Stimulated activated CD8-positive, alpha-beta memory T cell treated with anti-CD3 and anti-CD28 coated beads, Interleukin-15, amount 100 ng/mL, for 1 hour (primary cell): ENCODE data around the gene PLA2G4F.

ENCODE experiments used
- DNase-seq: peaks from one replicate; pipeline ENCODE4 v3.0.0-alpha.2; 2020; ENCODE audit warnings: low read depth

Gene PLA2G4F

DNA sequence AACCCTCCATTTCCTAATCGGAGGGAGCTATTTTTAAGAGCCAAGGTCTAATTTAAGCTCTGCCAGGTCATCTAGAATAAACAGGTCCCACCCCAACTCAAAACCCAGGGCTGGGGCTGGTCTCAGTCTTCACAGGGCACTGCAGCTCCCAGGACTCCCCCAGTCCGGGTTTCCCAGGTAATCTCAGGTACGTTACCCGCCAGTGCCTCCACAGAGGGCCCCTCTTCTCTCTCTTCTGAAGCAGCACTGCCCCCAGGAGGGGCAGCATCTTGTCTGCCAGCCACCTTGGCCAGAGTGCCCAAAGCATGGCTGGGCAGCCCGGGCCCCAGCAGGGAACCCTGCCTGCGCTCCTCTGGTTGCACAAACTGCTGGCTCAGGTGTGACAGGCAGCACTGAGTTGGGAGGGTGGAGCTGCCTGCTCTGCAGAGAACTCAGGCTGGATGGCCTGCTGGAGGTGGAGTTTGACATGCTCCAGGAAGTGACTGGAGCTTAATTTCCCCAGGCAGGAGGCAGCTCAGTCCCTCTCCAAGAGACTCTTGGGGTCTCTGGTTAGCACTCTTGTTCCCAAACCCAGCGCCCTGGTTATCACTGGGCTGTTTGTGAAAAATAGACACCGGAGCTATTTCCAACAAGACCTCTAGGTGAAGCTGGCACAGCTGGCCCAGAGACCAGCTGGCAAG lies at the start of gene PLA2G4F:
Gene PLA2G4F, minus strand, starts transcription at position 394 of the 680 bp plus-strand sequence. Its CDS starts 87 bp downstream, at position 307.
- no peak for DNase-seq

DNA sequence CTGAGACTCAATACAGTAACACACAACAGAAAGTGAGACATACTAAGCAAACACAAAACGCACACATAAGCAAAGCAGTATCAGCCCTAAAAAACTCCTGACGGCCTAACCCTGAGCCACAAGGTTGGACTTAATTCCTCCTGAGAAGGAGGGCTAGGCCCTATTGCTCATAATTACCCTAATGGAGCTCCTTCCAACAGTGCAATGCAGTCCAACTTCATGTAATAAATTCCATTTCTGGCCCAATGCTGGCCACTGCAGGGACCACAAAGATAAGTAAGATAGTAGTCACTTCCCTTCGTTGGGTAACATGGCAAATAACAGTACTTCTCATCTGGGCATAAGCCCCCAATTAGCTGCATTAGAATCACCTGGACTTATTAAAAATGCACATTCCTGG lies 47.5 kb upstream of the PLA2G4F start:
- no peak for DNase-seq

- no peak for DNase-seq
Measured at GRCh38 chr15:42202653-42203052, 46.2 kb upstream of the PLA2G4F start.

GRCh38 chr15:42201801-42202200 lies 45.4 kb upstream of the PLA2G4F start:
- DNase-seq: no peak

GRCh38 chr15:42199126-42199525 lies 42.7 kb upstream of the PLA2G4F start:
- DNase-seq: no peak

DNA sequence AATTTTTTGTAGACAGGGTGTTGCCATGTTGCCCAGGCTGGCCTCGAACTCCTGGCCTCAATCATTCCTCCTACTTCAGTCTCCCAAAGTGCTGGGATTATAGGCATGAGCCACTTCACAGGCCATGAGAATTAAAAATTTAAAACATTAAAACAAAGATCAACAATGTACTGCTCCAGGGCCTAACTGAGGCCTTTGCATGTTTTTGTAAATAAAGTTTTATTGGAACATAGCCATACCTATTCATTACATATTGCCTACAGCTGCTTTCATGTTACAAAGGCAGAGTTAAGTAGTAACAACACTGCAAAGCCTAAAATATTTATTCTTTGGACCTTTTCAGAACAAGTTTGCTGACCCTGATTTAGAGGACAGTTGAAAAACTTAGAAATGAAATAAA lies 42.1 kb upstream of the PLA2G4F start:
- DNase-seq: no peak

DNA sequence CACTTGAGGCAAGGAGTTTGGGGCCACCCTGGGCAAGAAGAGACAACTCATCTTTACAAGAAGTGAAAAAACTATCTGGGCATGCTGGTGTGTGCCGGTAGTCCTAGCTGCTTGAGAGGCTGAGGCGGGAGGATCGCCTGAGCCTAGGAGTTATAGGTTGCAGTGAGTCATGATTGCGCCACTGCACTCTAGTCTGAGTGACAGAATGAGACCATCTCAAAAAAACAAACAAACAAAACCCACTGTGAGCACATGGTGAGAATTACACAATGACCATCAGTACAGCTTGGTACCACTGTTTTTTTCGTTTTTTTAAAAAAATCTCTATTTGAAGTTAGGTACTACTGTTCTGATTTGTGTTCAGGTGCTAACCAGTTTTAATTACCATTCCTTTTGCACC lies 38.1 kb upstream of the PLA2G4F start:
- DNase-seq: no peak

- DNase-seq: no peak
Measured at GRCh38 chr15:42193383-42193782, 36.9 kb upstream of the PLA2G4F start.

DNA sequence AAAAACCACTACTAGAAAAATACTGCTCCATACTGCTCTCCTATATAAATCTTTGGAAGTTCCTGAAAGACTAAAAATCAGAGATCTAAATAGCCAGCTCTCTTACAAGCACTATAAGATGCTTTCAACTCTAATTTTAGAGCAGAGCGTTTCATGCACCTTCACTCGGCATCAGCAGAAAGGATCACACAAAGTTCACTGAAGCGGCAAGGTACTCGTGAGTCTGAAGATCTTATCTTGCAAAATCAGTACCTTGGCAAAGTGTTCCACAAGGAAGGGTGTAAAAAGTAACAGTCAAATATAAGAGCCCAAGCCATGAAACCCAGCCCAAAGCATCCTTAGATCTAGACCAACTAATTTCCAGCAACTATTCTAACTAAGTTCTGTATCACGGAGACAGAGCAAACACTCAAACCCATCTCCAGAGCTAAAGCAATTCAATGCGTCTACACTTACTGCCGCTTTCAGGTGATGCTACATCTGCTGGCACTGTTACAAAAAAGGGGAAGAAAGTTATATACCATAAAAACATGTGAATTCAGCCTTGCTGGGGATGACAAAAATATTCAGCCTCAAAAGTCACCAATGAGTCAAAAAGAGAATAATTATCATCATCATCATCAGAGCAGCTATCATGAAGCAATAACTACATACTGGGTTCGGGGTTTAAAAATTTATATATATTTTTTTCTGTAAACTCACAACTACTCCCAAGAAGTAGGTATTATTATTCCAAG lies 35.3 kb upstream of the PLA2G4F start:
- no peak for DNase-seq

DNA sequence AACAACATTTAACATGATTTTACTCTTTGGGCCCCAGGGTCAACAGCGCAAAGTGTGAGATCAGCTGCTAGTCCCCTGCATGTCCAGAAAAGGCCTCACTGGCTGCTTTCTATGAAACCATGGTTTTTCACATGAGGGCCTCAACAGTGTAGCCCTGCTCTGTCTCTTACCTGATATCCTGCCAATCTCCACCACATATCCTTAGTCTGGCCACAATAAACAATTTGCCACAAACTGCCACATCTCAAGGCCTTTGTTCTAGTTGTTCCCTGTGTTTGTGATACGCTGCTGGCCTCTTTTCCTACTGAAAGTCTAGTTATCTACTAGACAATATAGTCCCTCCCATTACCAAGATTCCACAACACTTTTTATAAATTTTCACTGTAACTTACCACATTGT lies 33.9 kb upstream of the PLA2G4F start:
- no peak for DNase-seq

GRCh38 chr15:42185801-42186200 lies 29.4 kb upstream of the PLA2G4F start:
- no peak for DNase-seq

GRCh38 chr15:42184736-42185135 lies 28.3 kb upstream of the PLA2G4F start:
- DNase-seq: no peak

GRCh38 chr15:42184296-42184695 lies 27.9 kb upstream of the PLA2G4F start:
- no peak for DNase-seq

DNA sequence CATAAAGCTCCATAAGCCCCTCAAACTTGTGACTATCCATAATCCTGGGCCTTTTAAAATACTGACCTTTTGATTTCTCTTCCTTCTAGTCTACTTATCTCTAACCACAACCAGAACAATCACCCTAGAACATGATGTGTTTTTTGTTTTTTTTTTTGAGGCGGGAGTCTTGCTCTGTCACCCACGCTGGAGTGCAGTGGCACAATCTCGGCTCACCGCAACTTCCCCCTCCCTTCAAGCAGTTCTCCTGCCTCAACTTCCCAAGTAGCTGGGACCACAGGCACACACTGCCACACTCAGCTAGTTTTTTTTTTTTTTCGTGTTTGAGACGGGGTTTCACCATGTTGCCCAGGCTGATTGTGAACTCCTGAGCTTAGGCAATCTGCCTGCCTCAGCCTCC lies 26.5 kb upstream of the PLA2G4F start:
- no peak for DNase-seq

- no peak for DNase-seq
Measured at GRCh38 chr15:42182328-42182886, 26.0 kb upstream of the PLA2G4F start.

GRCh38 chr15:42178056-42178455 lies 21.6 kb upstream of the PLA2G4F start:
- DNase-seq: no peak

- DNase-seq: no peak
Measured at GRCh38 chr15:42175671-42176070, 19.2 kb upstream of the PLA2G4F start.

GRCh38 chr15:42172475-42172874 lies 16.0 kb upstream of the PLA2G4F start:
- DNase-seq: no peak

DNA sequence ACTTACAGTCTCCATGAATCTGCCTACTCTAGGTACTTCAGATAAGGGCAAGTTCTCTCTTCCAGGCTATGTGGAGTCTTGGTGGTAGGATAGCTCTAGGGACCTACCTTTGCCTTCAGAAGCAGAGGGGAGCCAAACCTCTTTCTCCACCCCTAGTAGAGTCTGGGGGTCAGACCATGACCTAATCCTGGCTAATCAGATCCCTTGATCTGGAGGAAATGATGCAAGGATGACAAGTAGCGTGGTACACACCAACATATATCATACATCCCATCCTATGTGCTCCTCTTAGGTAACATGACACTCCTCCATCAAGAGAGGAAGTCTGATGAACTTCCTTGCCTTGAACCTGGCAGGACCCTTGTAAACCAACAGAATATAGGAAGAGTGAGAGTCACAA lies 15.4 kb upstream of the PLA2G4F start:
- no peak for DNase-seq

DNA sequence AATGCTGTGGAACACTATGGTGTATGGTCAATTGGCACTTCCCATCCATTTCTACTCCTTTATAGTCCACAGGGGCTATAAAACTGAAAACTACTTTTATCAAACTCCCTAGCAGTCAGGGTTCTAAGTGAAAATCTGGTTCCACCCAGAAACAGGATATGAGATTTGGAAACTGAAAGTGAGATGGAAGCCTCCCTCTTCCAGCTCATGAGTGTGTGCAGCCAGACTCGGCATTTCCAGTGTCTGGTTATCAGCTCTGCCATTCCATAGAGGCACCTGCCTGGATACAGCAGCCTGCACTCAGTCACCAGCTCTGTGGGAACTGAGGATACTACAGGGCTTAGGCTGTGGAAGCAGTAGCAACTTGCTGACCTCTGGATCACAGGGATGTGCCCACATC lies 14.7 kb upstream of the PLA2G4F start:
- DNase-seq: no peak

- no peak for DNase-seq
Measured at GRCh38 chr15:42166225-42166940, 9.9 kb upstream of the PLA2G4F start.

DNA sequence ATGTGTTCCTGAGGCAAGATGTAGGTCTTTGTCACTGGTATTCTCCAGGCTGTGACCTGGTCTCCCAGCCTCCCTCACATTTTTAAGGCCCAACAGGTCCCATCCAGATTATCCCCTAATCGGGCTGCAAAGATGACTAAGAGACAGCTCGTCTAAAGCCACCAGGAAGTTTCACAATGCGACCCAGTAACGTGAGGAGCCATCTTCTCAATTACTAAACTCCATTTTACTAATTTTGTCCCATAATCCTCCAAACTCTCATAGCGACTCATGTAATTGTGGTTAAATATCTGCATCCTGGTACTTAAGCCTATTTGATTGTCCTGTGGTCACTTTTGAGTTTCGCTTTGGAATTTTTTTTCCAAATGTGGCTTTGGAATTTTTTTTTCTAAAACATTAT lies 8.7 kb upstream of the PLA2G4F start:
- no peak for DNase-seq
